ENCODE data around the gene GATB.

- TF ChIP-seq CTCF (conservative IDR thresholded peaks at IDR 0.05 in 1 of 2, IDR thresholded peaks at IDR 0.05 in 1 of 2; ENCODE audit: low read depth in 1 of 2, low read length in 2 of 2) (no peak), EZH2 (IDR thresholded peaks at IDR 0.05; ENCODE audit: low read length, missing control alignments) (no peak)
Observed at GRCh38 chr4:151646322-151646721, 114.5 kb downstream of the GATB start.

Measured in fibroblast of lung (primary cell).